HL-60 (cell line): ENCODE measurements around the gene DPEP2NB.
"Not testable (repeated sequence)": the region's sequence is repeated elsewhere in the genome, so short reads cannot be mapped to it uniquely, and the experiment has no call there.

ENCODE experiments used
- GABPA ChIP-seq: IDR thresholded peaks from 2 replicates; pipeline ENCODE4 v1.6.1; 2012; ENCODE audit warnings: low read depth
- TF ChIP-seq, protein P1 (sequence below): IDR thresholded peaks from one replicate; pipeline ENCODE4 v1.5.1; 2011; ENCODE audit warnings: low read length, control low read depth, inconsistent platforms; ENCODE audit not compliant: insufficient read depth

DNA sequence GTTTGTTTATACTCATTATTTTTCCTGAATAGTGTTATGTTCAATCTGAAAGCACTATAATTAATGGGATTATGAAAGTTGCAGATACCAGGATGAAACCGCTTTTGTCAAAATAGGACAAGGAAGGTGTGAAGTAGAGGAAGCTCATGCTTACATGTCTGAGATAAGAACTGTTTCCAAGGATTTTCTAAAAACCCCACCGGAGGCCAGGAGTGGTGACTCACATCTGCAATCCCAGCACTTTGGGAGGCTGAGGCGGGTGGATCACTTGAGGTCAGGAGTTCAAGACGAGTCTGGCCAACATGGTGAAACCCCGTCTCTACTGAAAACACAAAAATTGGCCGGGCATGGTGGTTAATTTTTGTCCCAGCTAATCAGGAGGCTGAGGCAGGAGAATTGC, 14.4 kb upstream of the DPEP2NB start:
- TF ChIP-seq, protein P1, sequence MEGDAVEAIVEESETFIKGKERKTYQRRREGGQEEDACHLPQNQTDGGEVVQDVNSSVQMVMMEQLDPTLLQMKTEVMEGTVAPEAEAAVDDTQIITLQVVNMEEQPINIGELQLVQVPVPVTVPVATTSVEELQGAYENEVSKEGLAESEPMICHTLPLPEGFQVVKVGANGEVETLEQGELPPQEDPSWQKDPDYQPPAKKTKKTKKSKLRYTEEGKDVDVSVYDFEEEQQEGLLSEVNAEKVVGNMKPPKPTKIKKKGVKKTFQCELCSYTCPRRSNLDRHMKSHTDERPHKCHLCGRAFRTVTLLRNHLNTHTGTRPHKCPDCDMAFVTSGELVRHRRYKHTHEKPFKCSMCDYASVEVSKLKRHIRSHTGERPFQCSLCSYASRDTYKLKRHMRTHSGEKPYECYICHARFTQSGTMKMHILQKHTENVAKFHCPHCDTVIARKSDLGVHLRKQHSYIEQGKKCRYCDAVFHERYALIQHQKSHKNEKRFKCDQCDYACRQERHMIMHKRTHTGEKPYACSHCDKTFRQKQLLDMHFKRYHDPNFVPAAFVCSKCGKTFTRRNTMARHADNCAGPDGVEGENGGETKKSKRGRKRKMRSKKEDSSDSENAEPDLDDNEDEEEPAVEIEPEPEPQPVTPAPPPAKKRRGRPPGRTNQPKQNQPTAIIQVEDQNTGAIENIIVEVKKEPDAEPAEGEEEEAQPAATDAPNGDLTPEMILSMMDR, result not testable (repeated sequence)
- TF ChIP-seq GABPA, result not testable (repeated sequence)
